ENCODE results near the gene LIPG.
A peak's percentile ranks its signal among the peaks of the same experiment; 100 is the strongest.

The LIPG gene

GRCh38 chr18:49564518-49564834, 2.6 kb downstream of the LIPG start:
- DNase-seq (ENCODE audit: low read depth) = no peak
- no peak overlapping the region for H3K4me3 ChIP-seq (ENCODE audit: low read length)
- no peak for TF ChIP-seq CTCF (conservative IDR thresholded peaks at IDR 0.05; ENCODE audit: low read depth, low read length)

DNA sequence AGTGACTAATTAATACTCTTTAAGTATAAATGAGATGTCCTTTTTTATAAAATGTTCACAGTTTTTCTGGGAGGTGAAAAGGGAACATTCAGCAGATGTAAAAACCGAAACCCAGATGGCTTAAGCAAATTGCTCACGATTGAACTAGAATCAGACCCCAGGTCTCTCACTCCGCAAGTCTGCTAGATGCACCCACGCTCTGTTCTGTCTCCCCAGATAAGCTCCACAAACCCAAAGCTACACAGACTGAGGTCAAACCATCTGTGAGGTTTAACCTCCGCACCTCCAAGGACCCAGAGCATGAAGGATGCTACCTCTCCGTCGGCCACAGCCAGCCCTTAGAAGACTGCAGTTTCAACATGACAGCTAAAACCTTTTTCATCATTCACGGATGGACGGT, 3.2 kb downstream of the LIPG start:
- TF ChIP-seq CTCF (conservative IDR thresholded peaks at IDR 0.05; ENCODE audit: low read depth, low read length) = no peak
- peak overlapping the region; percentile 32 for H3K4me3 ChIP-seq (ENCODE audit: low read length)
- no peak for DNase-seq (ENCODE audit: low read depth)

GRCh38 chr18:49565612-49566011, 3.8 kb downstream of the LIPG start:
- no peak for TF ChIP-seq CTCF (conservative IDR thresholded peaks at IDR 0.05; ENCODE audit: low read depth, low read length)
- peak; percentile 76 for DNase-seq (ENCODE audit: low read depth)
- peak overlapping the region; percentile 32 for H3K4me3 ChIP-seq (ENCODE audit: low read length)

GRCh38 chr18:49566217-49566770, 4.4 kb downstream of the LIPG start:
- no peak overlapping the region for H3K4me3 ChIP-seq (ENCODE audit: low read length)
- TF ChIP-seq CTCF (conservative IDR thresholded peaks at IDR 0.05; ENCODE audit: low read depth, low read length) = no peak
- no peak for DNase-seq (ENCODE audit: low read depth)

GRCh38 chr18:49566985-49567384, 5.1 kb downstream of the LIPG start:
- DNase-seq (ENCODE audit: low read depth) = no peak
- no peak overlapping the region for H3K4me3 ChIP-seq (ENCODE audit: low read length)
- TF ChIP-seq CTCF (conservative IDR thresholded peaks at IDR 0.05; ENCODE audit: low read depth, low read length) = no peak

- no peak overlapping the region for H3K4me3 ChIP-seq (ENCODE audit: low read length)
- no peak for TF ChIP-seq CTCF (conservative IDR thresholded peaks at IDR 0.05; ENCODE audit: low read depth, low read length)
- no peak for DNase-seq (ENCODE audit: low read depth)
Observed at GRCh38 chr18:49569724-49570123, 7.9 kb downstream of the LIPG start.

- no peak overlapping the region for H3K4me3 ChIP-seq (ENCODE audit: low read length)
- no peak for TF ChIP-seq CTCF (conservative IDR thresholded peaks at IDR 0.05; ENCODE audit: low read depth, low read length)
- DNase-seq (ENCODE audit: low read depth) = no peak
Observed at GRCh38 chr18:49570836-49571235, 9.0 kb downstream of the LIPG start.

Measured in retinal pigment epithelial cell (primary cell).